Omental fat pad (tissue), 4 donors: Measurements from ENCODE around the gene TDRD12. TPM values are rescaled to one million over a fixed set of nuclear protein-coding genes. Genes with fewer than 3 reads are reported as not detected.
A peak's percentile ranks its signal among the peaks of the same experiment; 100 is the strongest.

Experiments
- ATAC-seq: fragments of 150-250 bp; one replicate; pipeline ENCODE4 v1.9.1; 2016; ENCODE audit warnings: mild to moderate bottlenecking, moderate library complexity; ENCODE audit not compliant: low FRiP score
- DNase-seq: peaks from one replicate; pipeline ENCODE4 v3.0.0-alpha.2; 2019; ENCODE audit warnings: low spot score
- total RNA-seq, 4 donors: library from RNA; depleted of rRNA; stranded (reverse); fragments of >200 nt; gene quantifications; one replicate each; pipeline ENCODE4 v1.1.0, GENCODE V29; 2016
- TF ChIP-seq, protein P1 (sequence below), 3 donors: fragments of 450-650 bp; IDR thresholded peaks; one replicate each; pipeline ENCODE4 v1.5.1; 2016 to 2017; ENCODE audit warnings: antibody characterized with exemption in 3 of 3, mild to moderate bottlenecking in 3 of 3, moderate library complexity in 2 of 3

Gene TDRD12
- total RNA-seq, 4 donors from 2014 or later, result 0.50 to 1.3 TPM; not detected in 2

DNA sequence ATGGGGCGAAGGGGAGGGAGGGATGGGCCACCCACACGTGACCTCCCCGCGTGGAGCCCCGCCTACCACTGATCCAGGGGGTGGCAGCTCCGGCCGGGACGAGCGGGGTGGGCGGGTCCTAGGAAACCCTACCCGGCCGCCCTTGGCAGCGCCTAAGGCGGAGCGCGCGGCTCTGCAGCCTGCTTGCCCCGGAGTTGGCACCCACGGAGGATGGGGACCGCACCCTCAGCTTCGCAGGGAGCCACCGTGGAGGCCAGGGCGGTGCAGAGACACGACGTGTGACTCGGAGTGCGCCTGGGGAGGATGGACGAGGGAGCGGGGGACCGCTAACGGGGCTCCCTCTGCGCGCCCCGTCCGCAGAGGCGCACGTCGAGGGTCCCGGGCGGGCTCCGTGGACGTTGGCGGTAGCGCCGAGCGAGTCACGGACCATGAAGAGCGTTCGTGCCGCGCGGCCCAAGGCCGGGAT is 43.8 kb upstream of the TDRD12 start, which contains the start of gene RGS9BP:
Gene RGS9BP (plus strand): TSS at position 129 of the 466 bp plus-strand sequence. CDS start 416 bp downstream, outside the sequence.
- TF ChIP-seq, protein P1, sequence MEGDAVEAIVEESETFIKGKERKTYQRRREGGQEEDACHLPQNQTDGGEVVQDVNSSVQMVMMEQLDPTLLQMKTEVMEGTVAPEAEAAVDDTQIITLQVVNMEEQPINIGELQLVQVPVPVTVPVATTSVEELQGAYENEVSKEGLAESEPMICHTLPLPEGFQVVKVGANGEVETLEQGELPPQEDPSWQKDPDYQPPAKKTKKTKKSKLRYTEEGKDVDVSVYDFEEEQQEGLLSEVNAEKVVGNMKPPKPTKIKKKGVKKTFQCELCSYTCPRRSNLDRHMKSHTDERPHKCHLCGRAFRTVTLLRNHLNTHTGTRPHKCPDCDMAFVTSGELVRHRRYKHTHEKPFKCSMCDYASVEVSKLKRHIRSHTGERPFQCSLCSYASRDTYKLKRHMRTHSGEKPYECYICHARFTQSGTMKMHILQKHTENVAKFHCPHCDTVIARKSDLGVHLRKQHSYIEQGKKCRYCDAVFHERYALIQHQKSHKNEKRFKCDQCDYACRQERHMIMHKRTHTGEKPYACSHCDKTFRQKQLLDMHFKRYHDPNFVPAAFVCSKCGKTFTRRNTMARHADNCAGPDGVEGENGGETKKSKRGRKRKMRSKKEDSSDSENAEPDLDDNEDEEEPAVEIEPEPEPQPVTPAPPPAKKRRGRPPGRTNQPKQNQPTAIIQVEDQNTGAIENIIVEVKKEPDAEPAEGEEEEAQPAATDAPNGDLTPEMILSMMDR (IDR thresholded peaks at IDR 0.05), result no peak
- DNase-seq, result peak; percentile 47

DNA sequence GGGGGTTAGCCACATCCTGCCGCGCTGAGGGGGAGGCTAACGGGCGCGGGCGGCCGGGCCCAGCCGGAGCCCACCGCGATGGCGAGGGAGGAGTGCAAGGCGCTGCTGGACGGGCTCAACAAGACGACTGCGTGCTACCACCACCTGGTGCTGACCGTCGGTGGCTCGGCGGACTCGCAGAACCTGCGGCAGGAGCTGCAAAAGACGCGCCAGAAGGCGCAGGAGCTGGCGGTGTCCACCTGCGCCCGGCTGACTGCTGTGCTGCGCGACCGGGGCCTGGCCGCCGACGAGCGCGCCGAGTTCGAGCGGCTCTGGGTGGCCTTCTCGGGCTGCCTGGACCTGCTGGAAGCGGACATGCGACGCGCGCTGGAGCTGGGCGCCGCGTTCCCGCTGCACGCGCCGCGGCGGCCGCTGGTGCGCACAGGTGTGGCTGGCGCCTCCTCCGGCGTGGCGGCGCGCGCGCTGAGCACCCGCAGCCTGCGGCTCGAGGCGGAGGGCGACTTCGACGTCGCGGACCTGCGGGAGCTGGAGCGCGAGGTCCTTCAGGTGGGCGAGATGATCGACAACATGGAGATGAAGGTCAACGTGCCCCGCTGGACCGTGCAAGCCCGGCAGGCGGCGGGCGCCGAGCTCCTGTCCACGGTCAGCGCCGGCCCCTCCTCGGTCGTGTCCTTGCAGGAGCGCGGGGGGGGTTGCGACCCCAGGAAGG is 43.2 kb upstream of the TDRD12 start:
- DNase-seq (no peak), ATAC-seq (no peak)
- TF ChIP-seq, protein P1 (IDR thresholded peaks at IDR 0.05), result no peak

More for the DNA sequence above, 43.8 kb upstream of the TDRD12 start, which contains the start of gene RGS9BP:
- peak; percentile 86 for ATAC-seq

DNA sequence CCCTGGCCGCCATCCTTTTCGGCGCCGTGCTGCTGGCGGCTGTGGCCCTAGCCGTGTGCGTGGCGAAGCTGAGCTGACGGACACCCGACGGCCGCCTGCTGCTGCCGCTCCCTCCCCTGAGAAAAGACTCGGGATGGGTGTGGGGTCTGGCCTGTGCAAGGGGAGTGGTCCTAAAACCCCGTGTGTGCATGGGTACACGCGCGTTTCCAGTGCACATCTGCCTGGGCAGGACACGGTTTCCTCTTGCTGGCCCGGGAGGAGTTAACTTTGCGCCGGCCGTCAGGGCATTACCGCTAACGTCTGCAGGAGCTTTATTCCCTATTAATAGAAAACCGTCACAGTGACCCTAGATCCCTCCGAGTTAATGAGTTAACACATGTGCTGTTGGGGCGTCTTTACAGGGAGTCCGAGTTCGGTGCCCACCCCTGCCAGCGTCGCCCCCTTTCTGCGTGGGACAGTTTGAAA is 42.6 kb upstream of the TDRD12 start:
- ATAC-seq, result no peak
- TF ChIP-seq, protein P1 (IDR thresholded peaks at IDR 0.05), result no peak
- no peak for DNase-seq

DNA sequence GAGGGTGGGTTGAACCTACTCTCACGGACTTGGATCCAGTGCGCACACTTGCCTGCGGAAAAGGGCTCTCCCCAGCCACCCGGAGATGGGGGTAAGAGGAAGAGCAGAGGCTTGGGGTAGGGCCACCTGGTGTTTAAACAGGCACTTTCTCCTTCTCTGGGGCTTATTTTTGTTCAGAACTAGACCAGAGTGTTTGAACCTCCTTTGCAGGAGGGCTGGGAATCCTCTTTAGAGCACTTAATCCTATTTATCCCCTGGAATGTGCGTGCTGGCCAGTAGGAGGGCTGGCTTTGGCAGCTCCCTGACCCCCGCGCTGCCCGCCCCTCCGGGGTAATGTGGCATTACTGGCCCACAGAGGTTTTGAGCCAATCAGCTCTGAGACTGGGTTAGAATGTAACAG is 41.9 kb upstream of the TDRD12 start:
- DNase-seq (no peak), ATAC-seq (no peak)
- TF ChIP-seq, protein P1 (IDR thresholded peaks at IDR 0.05), result no peak

DNA sequence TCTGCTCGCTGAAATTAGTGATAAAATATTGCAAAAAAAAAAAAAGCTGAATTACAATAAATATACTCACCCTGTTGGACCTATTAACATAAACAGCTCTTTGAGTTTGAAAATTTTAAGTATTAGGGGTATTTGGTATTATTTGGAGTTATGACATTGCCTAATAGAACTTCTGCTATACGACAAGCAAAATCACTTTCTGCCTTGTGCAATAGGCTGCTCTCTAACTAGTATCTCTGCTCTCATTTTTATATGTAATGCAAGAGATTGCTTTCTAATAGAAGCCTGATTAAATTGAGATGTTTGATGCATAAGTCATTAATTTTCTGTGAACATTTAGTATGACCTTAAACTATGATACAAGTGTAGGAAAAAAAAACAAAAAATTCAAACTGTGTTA is 38.6 kb upstream of the TDRD12 start:
- TF ChIP-seq, protein P1 (IDR thresholded peaks at IDR 0.05), result no peak
- ATAC-seq (no peak), DNase-seq (no peak)

DNA sequence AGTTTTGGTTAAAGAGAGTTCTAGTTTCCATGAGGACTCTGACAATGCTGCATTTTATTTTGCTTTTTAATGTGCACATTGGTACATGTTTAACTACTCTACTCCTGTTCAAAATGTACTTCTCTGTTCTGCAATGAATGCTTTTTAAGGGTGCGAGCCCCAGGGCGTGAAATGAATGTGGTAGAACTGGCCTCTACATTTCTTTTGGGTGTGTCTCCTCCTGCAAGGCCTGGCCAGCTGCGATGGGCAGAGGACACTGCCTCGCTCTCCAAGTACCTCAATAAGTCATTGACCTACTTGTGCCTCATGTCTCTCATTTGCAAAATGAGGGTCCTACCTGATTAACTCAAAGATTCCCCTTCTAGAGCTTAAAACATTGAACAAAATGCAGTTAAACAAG is 37.2 kb upstream of the TDRD12 start:
- no peak for ATAC-seq

More for the DNA sequence above, 37.2 kb upstream of the TDRD12 start:
- TF ChIP-seq, protein P1 (IDR thresholded peaks at IDR 0.05), result no peak
- no peak for DNase-seq
